ENCODE data around the gene TOE1. TPM values are rescaled to one million over a fixed set of nuclear protein-coding genes. Genes with fewer than 3 reads are reported as not detected.

The TOE1 gene
- total RNA-seq, 1 donor from 2014 or later, result 14.0 TPM

- DNase-seq (ENCODE audit: low spot score in 2 of 2, unreplicated experiment in 2 of 2), result no peak
- H3K27me3 Mint-ChIP-seq (ENCODE audit: low read depth), result no peaks in the 10 kb centered on the region
- no peaks in the 10 kb centered on the region for H3K9me3 Mint-ChIP-seq
- TF ChIP-seq CTCF (IDR thresholded peaks at IDR 0.05; ENCODE audit: unreplicated experiment), result no peak
- peak overlapping the region; percentile 26 for H3K27ac Mint-ChIP-seq
- H3K4me1 Mint-ChIP-seq, result peaks cover 15% of the 10 kb centered on the region
- peak overlapping the region; percentile 86 for H3K4me3 Mint-ChIP-seq
- no peaks in the 10 kb centered on the region for H3K36me3 Mint-ChIP-seq
Observed at GRCh38 chr1:45305231-45305630, 34.7 kb upstream of the TOE1 start.

GRCh38 chr1:45306319-45306718 lies 33.7 kb upstream of the TOE1 start:
- no peaks in the 10 kb centered on the region for H3K36me3 Mint-ChIP-seq
- H3K27me3 Mint-ChIP-seq (ENCODE audit: low read depth), result no peaks in the 10 kb centered on the region
- no peaks in the 10 kb centered on the region for H3K9me3 Mint-ChIP-seq
- peaks cover 15% of the 10 kb centered on the region for H3K4me1 Mint-ChIP-seq
- no peak for DNase-seq (ENCODE audit: low spot score in 2 of 2, unreplicated experiment in 2 of 2)
- H3K4me3 Mint-ChIP-seq, result no peak overlapping the region
- TF ChIP-seq CTCF (IDR thresholded peaks at IDR 0.05; ENCODE audit: unreplicated experiment), result no peak
- no peak overlapping the region for H3K27ac Mint-ChIP-seq

DNA sequence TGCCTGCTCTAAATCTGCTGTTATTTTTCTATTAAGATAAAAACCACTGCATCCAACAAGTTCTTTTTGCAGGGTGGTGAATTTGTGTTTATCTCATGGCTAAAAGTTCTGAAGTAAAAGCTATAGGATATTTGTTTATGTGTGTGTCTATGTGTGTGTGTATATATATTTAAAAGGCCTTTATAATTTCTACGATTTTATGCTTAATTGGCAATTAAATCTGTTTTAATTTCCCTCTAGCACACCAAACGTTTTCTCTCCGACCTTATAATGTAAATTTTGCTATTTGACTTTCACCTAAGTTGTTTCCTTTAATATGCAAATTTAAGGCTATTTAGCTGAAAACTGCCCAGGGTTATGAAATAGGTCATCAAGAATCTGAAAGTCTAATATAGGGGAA lies 33.1 kb upstream of the TOE1 start:
- Mint-ChIP-seq H3K36me3 (no peaks in the 10 kb centered on the region), H3K9me3 (no peaks in the 10 kb centered on the region), H3K27me3 (ENCODE audit: low read depth) (no peaks in the 10 kb centered on the region), H3K4me3 (no peak overlapping the region), H3K4me1 (peaks cover 15% of the 10 kb centered on the region), H3K27ac (no peak overlapping the region)
- no peak for DNase-seq (ENCODE audit: low spot score in 2 of 2, unreplicated experiment in 2 of 2)
- TF ChIP-seq CTCF (IDR thresholded peaks at IDR 0.05; ENCODE audit: unreplicated experiment), result no peak

DNA sequence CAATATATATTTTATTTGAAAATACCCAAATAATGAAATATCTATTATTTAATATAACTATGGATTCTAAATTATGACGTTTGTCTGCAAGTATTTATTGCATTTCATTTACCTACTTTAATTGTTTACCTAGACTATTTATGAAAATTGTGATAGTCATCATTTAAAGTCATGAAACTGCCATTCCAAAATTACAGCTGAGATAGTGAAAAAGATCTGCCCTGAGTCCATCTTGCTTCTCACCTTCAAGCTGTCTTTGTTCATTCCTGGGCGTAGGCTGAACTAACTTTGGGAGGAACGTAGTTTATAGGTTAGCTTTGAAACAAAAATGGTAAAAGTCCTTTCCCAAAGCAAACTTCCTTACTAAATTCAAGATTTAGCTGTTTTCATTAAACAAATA lies 25.7 kb upstream of the TOE1 start:
- H3K4me1 Mint-ChIP-seq, result no peaks in the 10 kb centered on the region
- DNase-seq (ENCODE audit: low spot score in 2 of 2, unreplicated experiment in 2 of 2), result no peak
- H3K9me3 Mint-ChIP-seq, result no peaks in the 10 kb centered on the region
- H3K36me3 Mint-ChIP-seq, result no peaks in the 10 kb centered on the region
- H3K27me3 Mint-ChIP-seq (ENCODE audit: low read depth), result no peaks in the 10 kb centered on the region
- no peak overlapping the region for H3K27ac Mint-ChIP-seq
- no peak for TF ChIP-seq CTCF (IDR thresholded peaks at IDR 0.05; ENCODE audit: unreplicated experiment)
- no peak overlapping the region for H3K4me3 Mint-ChIP-seq

- TF ChIP-seq CTCF (IDR thresholded peaks at IDR 0.05; ENCODE audit: unreplicated experiment), result no peak
- Mint-ChIP-seq H3K4me1 (no peaks in the 10 kb centered on the region), H3K27me3 (ENCODE audit: low read depth) (no peaks in the 10 kb centered on the region), H3K9me3 (no peaks in the 10 kb centered on the region), H3K27ac (no peak overlapping the region), H3K4me3 (no peak overlapping the region), H3K36me3 (no peaks in the 10 kb centered on the region)
- no peak for DNase-seq (ENCODE audit: low spot score in 2 of 2, unreplicated experiment in 2 of 2)
Observed at GRCh38 chr1:45317166-45317565, 22.8 kb upstream of the TOE1 start.

- Mint-ChIP-seq H3K27me3 (ENCODE audit: low read depth) (no peaks in the 10 kb centered on the region), H3K27ac (no peak overlapping the region), H3K36me3 (no peaks in the 10 kb centered on the region), H3K9me3 (no peaks in the 10 kb centered on the region), H3K4me1 (no peaks in the 10 kb centered on the region), H3K4me3 (no peak overlapping the region)
- TF ChIP-seq CTCF (IDR thresholded peaks at IDR 0.05; ENCODE audit: unreplicated experiment), result no peak
- no peak for DNase-seq (ENCODE audit: low spot score in 2 of 2, unreplicated experiment in 2 of 2)
Observed at GRCh38 chr1:45319761-45320160, 20.2 kb upstream of the TOE1 start.
